Activated CD8-positive, alpha-beta memory T cell treated with anti-CD3 and anti-CD28 coated beads, Interleukin-2, amount 50 U/mL, for 48 hours (primary cell): ENCODE results near the gene TMEM273.
A peak's percentile ranks its signal among the peaks of the same experiment; 100 is the strongest.

Experiments
- DNase-seq: peaks from one replicate; pipeline ENCODE4 v3.0.0-alpha.2; 2020

The TMEM273 gene

GRCh38 chr10:49175587-49176309 lies 12.4 kb downstream of the TMEM273 start:
- peak; percentile 50 for DNase-seq

- peak; percentile 48 for DNase-seq
These were observed 13.2 kb downstream of the TMEM273 start for GRCh38 chr10:49174926-49175500.

GRCh38 chr10:49174261-49174925 lies 13.8 kb downstream of the TMEM273 start:
- DNase-seq: no peak

- no peak for DNase-seq
These were observed 14.3 kb downstream of the TMEM273 start for GRCh38 chr10:49173853-49174252.

- DNase-seq: no peak
These were observed 14.9 kb downstream of the TMEM273 start for GRCh38 chr10:49173201-49173772.

- no peak for DNase-seq
These were observed 15.4 kb downstream of the TMEM273 start for GRCh38 chr10:49172777-49173132.

- DNase-seq: no peak
These were observed 16.0 kb downstream of the TMEM273 start for GRCh38 chr10:49172061-49172776.

- DNase-seq: peak; percentile 43
These were observed 16.7 kb downstream of the TMEM273 start for GRCh38 chr10:49171326-49172060.

GRCh38 chr10:49170632-49171325 lies 17.4 kb downstream of the TMEM273 start:
- no peak for DNase-seq

GRCh38 chr10:49169776-49170175 lies 18.4 kb downstream of the TMEM273 start:
- no peak for DNase-seq

- no peak for DNase-seq
These were observed 19.2 kb downstream of the TMEM273 start for GRCh38 chr10:49168831-49169500.

- DNase-seq: no peak
These were observed 20.0 kb downstream of the TMEM273 start for GRCh38 chr10:49168171-49168540.

- no peak for DNase-seq
These were observed 20.6 kb downstream of the TMEM273 start for GRCh38 chr10:49167425-49168170.

GRCh38 chr10:49166484-49167400 lies 21.4 kb downstream of the TMEM273 start:
- no peak for DNase-seq

- DNase-seq: no peak
These were observed 22.2 kb downstream of the TMEM273 start for GRCh38 chr10:49165821-49166483.

GRCh38 chr10:49165259-49165658 lies 22.9 kb downstream of the TMEM273 start:
- no peak for DNase-seq

- no peak for DNase-seq
These were observed 23.5 kb downstream of the TMEM273 start for GRCh38 chr10:49164559-49165188.

GRCh38 chr10:49163741-49164140 lies 24.4 kb downstream of the TMEM273 start:
- no peak for DNase-seq
